HEK293 (cell line): ENCODE data around the gene ASB16.
A peak's percentile ranks its signal among the peaks of the same experiment; 100 is the strongest.

Experiments
- CTCF ChIA-PET: fragments of 350-600 bp; formaldehyde crosslinking; extraction: SDS; loops from one replicate; lab custom pipeline; 2021; ENCODE audit warnings: antibody characterized with exemption; lab: Yijun Ruan, JAX
- POLR2A ChIA-PET: fragments of 300-600 bp; formaldehyde crosslinking; extraction: SDS; loops from one replicate; lab custom pipeline; 2020; ENCODE audit warnings: antibody characterized with exemption, inconsistent platforms; lab: Yijun Ruan, JAX
- H3K27ac ChIP-seq: fragments of 200-500 bp; sonication (Bioruptor generic); 2 replicates; pipeline ENCODE4 v1.5.1; 2014; ENCODE audit warnings: low read depth, low read length, control low read depth, inconsistent platforms; ENCODE audit errors: extremely low read depth
- H3K36me3 ChIP-seq, 2 experiments: fragments of 200-500 bp in 1 of 2; sonication (Bioruptor generic) in 1 of 2; 1 replicate in 1 of 2; 2 replicates in 1 of 2; pipeline ENCODE4 v1.5.1; 2014 to 2017; ENCODE audit warnings: inconsistent platforms in 2 of 2, low read length in 2 of 2; ENCODE audit not compliant: control insufficient read depth in 2 of 2, insufficient read depth in 1 of 2
- H3K4me1 ChIP-seq: fragments of 200-500 bp; sonication (Bioruptor generic); 2 replicates; pipeline ENCODE4 v1.5.1; 2014; ENCODE audit warnings: mild to moderate bottlenecking, low read length, inconsistent platforms; ENCODE audit not compliant: control insufficient read depth, insufficient read depth
- H3K4me3 ChIP-seq: 2 replicates; pipeline ENCODE4 v1.5.1; 2011; ENCODE audit warnings: low read depth, mild to moderate bottlenecking, control low read depth, low read length, moderate library complexity
- H3K9me3 ChIP-seq: fragments of 200-500 bp; sonication (Bioruptor generic); 2 replicates; pipeline ENCODE4 v1.5.1; 2014; ENCODE audit warnings: low read depth, low read length, inconsistent platforms; ENCODE audit not compliant: control insufficient read depth, insufficient read depth
- GLIS1 ChIP-seq: fragments of 450-650 bp; formaldehyde crosslinking; IDR thresholded peaks from 2 replicates; pipeline ENCODE4 v1.5.1; 2016; ENCODE audit warnings: missing biosample characterization, missing genetic modification characterization
- HOXD13 ChIP-seq: sonication (generic); formaldehyde crosslinking; IDR thresholded peaks from 2 replicates; pipeline ENCODE4 v1.8.0; 2022; ENCODE audit warnings: missing genetic modification reagents, borderline replicate concordance
- INSM2 ChIP-seq: fragments of 450-650 bp; formaldehyde crosslinking; IDR thresholded peaks from 2 replicates; pipeline ENCODE4 v1.5.1; 2016; ENCODE audit warnings: missing biosample characterization, missing genetic modification characterization
- KLF16 ChIP-seq: fragments of 450-650 bp; formaldehyde crosslinking; IDR thresholded peaks from 2 replicates; pipeline ENCODE4 v1.5.1; 2017; ENCODE audit warnings: missing biosample characterization, missing genetic modification characterization
- MYNN ChIP-seq: fragments of 450-650 bp; formaldehyde crosslinking; IDR thresholded peaks from 2 replicates; pipeline ENCODE4 v1.5.1; 2016; ENCODE audit warnings: missing biosample characterization, missing genetic modification characterization, borderline replicate concordance
- PRDM1 ChIP-seq: fragments of 450-650 bp; formaldehyde crosslinking; IDR thresholded peaks from 2 replicates; pipeline ENCODE4; 2016; ENCODE audit warnings: missing biosample characterization, missing genetic modification characterization
- SALL2 ChIP-seq: fragments of 450-650 bp; formaldehyde crosslinking; IDR thresholded peaks from 2 replicates; pipeline ENCODE4 v1.5.0; 2017; ENCODE audit warnings: missing biosample characterization, mild to moderate bottlenecking, missing genetic modification characterization, borderline replicate concordance
- SP7 ChIP-seq: fragments of 450-650 bp; formaldehyde crosslinking; IDR thresholded peaks from 2 replicates; pipeline ENCODE4 v1.5.1; 2016; ENCODE audit warnings: missing biosample characterization, missing genetic modification characterization
- ZBTB1 ChIP-seq: fragments of 450-650 bp; formaldehyde crosslinking; IDR thresholded peaks from 2 replicates; pipeline ENCODE4 v1.5.1; 2016; ENCODE audit warnings: missing biosample characterization, missing genetic modification characterization
- ZBTB17 ChIP-seq: fragments of 450-650 bp; formaldehyde crosslinking; IDR thresholded peaks from 2 replicates; pipeline ENCODE4 v1.5.1; 2016; ENCODE audit warnings: missing biosample characterization, missing genetic modification characterization
- ZBTB7A ChIP-seq: fragments of 450-650 bp; formaldehyde crosslinking; IDR thresholded peaks from 2 replicates; pipeline ENCODE4 v1.5.1; 2016; ENCODE audit warnings: low read depth, missing biosample characterization, missing genetic modification characterization
- ZFHX2 ChIP-seq: fragments of 450-650 bp; formaldehyde crosslinking; conservative IDR thresholded peaks from 2 replicates; pipeline ENCODE4 v1.5.1; 2016; ENCODE audit warnings: missing biosample characterization, missing genetic modification characterization
- ZIC2 ChIP-seq: fragments of 450-650 bp; formaldehyde crosslinking; IDR thresholded peaks from 2 replicates; pipeline ENCODE4 v1.5.1; 2016; ENCODE audit warnings: missing biosample characterization, missing genetic modification characterization
- ZNF155 ChIP-seq: fragments of 450-650 bp; formaldehyde crosslinking; IDR thresholded peaks from 2 replicates; pipeline ENCODE4 v1.5.1; 2016; ENCODE audit warnings: missing biosample characterization, missing genetic modification characterization
- ZNF214 ChIP-seq: fragments of 450-650 bp; formaldehyde crosslinking; IDR thresholded peaks from 2 replicates; pipeline ENCODE4 v1.5.1; 2017; ENCODE audit warnings: missing biosample characterization, mild to moderate bottlenecking, missing genetic modification characterization, borderline replicate concordance
- ZNF37A ChIP-seq: fragments of 450-650 bp; IDR thresholded peaks from 2 replicates; pipeline ENCODE4 v1.5.1; 2018; ENCODE audit warnings: missing biosample characterization, missing genetic modification characterization
- ZNF48 ChIP-seq: fragments of 450-650 bp; formaldehyde crosslinking; IDR thresholded peaks from 2 replicates; pipeline ENCODE4 v1.5.1; 2016; ENCODE audit warnings: missing biosample characterization, missing genetic modification characterization
- ZNF529 ChIP-seq: fragments of 450-650 bp; formaldehyde crosslinking; IDR thresholded peaks from 2 replicates; pipeline ENCODE4 v1.5.1; 2017; ENCODE audit warnings: missing genetic modification characterization, missing biosample characterization; ENCODE audit not compliant: insufficient replicate concordance
- ZNF560 ChIP-seq: fragments of 450-650 bp; formaldehyde crosslinking; IDR thresholded peaks from 2 replicates; pipeline ENCODE4 v1.5.1; 2017; ENCODE audit warnings: missing biosample characterization, missing genetic modification characterization, borderline replicate concordance
- ZNF561 ChIP-seq: fragments of 450-650 bp; IDR thresholded peaks from 2 replicates; pipeline ENCODE4 v1.5.1; 2018; ENCODE audit warnings: missing biosample characterization, missing genetic modification characterization, borderline replicate concordance
- ZNF571 ChIP-seq: fragments of 450-650 bp; formaldehyde crosslinking; IDR thresholded peaks from 2 replicates; pipeline ENCODE4 v1.5.0; 2017; ENCODE audit warnings: missing biosample characterization, missing genetic modification characterization
- ZNF600 ChIP-seq: fragments of 450-650 bp; formaldehyde crosslinking; IDR thresholded peaks from 2 replicates; pipeline ENCODE4 v1.5.1; 2016; ENCODE audit warnings: missing biosample characterization, missing genetic modification characterization
- ZNF776 ChIP-seq: fragments of 450-650 bp; formaldehyde crosslinking; IDR thresholded peaks from 2 replicates; pipeline ENCODE4 v1.5.0; 2017; ENCODE audit warnings: missing biosample characterization, missing genetic modification characterization, borderline replicate concordance
- ZNF777 ChIP-seq: fragments of 450-650 bp; formaldehyde crosslinking; IDR thresholded peaks from 2 replicates; pipeline ENCODE4 v1.5.1; 2017; ENCODE audit warnings: missing biosample characterization, missing genetic modification characterization, borderline replicate concordance
- TF ChIP-seq, protein P1 (sequence below): fragments of 450-650 bp; formaldehyde crosslinking; IDR thresholded peaks from 2 replicates; pipeline ENCODE4; 2016; ENCODE audit warnings: missing biosample characterization, missing genetic modification characterization
- TF ChIP-seq, protein P2 (sequence below): fragments of 450-650 bp; formaldehyde crosslinking; IDR thresholded peaks from 2 replicates; pipeline ENCODE4 v1.5.1; 2016; ENCODE audit warnings: missing biosample characterization, missing genetic modification characterization

Gene ASB16

GRCh38 chr17:44149750-44150329 is 20.7 kb upstream of the ASB16 start (continued):
- TF ChIP-seq ZFHX2 (tag by site-specific recombination) (peak; percentile 29; the same call in 1 of the 2 replicates), ZIC2 (tag by site-specific recombination) (no peak), ZNF529 (no peak), ZNF776 (tag by site-specific recombination) (no peak), ZNF600 (tag by site-specific recombination) (peak; percentile 86), ZBTB17 (tag by site-specific recombination) (peak; percentile 50; the same call in 1 of the 2 replicates), PRDM1 (tag by site-specific recombination) (no peak), HOXD13 (CRISPR knock-in tag) (no peak), ZNF214 (tag by site-specific recombination) (no peak), INSM2 (tag by site-specific recombination) (no peak), MYNN (tag by site-specific recombination) (no peak), ZBTB7A (tag by site-specific recombination) (no peak), ZNF155 (tag by site-specific recombination) (no peak), ZNF777 (tag by site-specific recombination) (no peak), ZBTB1 (tag by site-specific recombination) (no peak), ZNF37A (tag by site-specific recombination) (no peak), KLF16 (tag by site-specific recombination) (no peak), ZNF560 (tag by site-specific recombination) (no peak), SP7 (tag by site-specific recombination) (no peak), GLIS1 (tag by site-specific recombination) (no peak)
- TF ChIP-seq, protein P1, sequence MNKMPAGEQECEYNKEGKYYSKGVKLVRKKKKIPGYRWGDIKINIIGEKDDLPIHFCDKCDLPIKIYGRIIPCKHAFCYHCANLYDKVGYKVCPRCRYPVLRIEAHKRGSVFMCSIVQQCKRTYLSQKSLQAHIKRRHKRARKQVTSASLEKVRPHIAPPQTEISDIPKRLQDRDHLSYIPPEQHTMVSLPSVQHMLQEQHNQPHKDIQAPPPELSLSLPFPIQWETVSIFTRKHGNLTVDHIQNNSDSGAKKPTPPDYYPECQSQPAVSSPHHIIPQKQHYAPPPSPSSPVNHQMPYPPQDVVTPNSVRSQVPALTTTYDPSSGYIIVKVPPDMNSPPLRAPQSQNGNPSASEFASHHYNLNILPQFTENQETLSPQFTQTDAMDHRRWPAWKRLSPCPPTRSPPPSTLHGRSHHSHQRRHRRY (tag by site-specific recombination), result no peak
- TF ChIP-seq, protein P2, sequence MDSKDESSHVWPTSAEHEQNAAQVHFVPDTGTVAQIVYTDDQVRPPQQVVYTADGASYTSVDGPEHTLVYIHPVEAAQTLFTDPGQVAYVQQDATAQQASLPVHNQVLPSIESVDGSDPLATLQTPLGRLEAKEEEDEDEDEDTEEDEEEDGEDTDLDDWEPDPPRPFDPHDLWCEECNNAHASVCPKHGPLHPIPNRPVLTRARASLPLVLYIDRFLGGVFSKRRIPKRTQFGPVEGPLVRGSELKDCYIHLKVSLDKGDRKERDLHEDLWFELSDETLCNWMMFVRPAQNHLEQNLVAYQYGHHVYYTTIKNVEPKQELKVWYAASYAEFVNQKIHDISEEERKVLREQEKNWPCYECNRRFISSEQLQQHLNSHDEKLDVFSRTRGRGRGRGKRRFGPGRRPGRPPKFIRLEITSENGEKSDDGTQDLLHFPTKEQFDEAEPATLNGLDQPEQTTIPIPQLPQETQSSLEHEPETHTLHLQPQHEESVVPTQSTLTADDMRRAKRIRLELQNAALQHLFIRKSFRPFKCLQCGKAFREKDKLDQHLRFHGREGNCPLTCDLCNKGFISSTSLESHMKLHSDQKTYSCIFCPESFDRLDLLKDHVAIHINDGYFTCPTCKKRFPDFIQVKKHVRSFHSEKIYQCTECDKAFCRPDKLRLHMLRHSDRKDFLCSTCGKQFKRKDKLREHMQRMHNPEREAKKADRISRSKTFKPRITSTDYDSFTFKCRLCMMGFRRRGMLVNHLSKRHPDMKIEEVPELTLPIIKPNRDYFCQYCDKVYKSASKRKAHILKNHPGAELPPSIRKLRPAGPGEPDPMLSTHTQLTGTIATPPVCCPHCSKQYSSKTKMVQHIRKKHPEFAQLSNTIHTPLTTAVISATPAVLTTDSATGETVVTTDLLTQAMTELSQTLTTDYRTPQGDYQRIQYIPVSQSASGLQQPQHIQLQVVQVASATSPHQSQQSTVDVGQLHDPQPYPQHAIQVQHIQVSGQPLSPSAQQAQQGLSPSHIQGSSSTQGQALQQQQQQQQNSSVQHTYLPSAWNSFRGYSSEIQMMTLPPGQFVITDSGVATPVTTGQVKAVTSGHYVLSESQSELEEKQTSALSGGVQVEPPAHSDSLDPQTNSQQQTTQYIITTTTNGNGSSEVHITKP, result peak; percentile 82

DNA sequence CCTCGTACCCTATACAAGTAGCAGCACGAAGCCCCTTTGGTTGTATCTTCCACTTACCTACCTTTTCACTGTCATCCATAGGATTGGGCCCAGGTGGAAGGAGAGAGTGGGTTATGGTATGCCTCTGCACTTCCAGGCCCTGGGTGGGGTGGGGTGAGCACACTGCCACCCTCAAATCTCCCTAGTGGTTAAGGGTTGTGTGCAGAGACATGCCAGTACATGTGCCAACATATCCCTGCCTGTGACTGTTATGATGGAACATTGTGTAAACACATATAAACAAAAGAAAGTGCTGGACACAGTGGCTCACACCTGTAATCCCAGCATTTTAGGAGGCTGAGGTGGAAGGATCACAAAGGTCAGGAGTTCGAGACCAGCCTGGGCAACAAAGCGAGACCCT is 17.6 kb upstream of the ASB16 start:
- POLR2A ChIA-PET, result no interaction called here
- peak overlapping the region; percentile 62 for H3K27ac ChIP-seq
- TF ChIP-seq ZNF48 (tag by site-specific recombination) (no peak), ZNF571 (tag by site-specific recombination) (no peak), ZNF561 (tag by site-specific recombination) (no peak), SALL2 (tag by site-specific recombination) (no peak)
- TF ChIP-seq, all 188 proteins: peak for 0
- peaks cover 61 to 83% of the 10 kb centered on the region in 2 experiments for H3K36me3 ChIP-seq
- H3K9me3 ChIP-seq, result no peaks in the 10 kb centered on the region
- CTCF ChIA-PET, result interaction anchor here (0.7 to 1.6 kb wide), 3 partner anchors 15 to 210 kb away, joined by 5 to 8 read pairs (median 5); no protein-coding TSS in a partner anchor
- H3K4me3 ChIP-seq, result no peak overlapping the region
- peaks cover 3% of the 10 kb centered on the region; the same call in 1 of the 2 replicates for H3K4me1 ChIP-seq
